Amniotic epithelial cell (primary cell): ENCODE measurements around the gene ATP5PD.
A peak's percentile ranks its signal among the peaks of the same experiment; 100 is the strongest.
"Not testable (repeated sequence)": the region's sequence is repeated elsewhere in the genome, so short reads cannot be mapped to it uniquely, and the experiment has no call there.

Experiments
- DNase-seq: peaks from one replicate; pipeline ENCODE4 v3.0.0-alpha.2; 2010; ENCODE audit warnings: low read depth

ATP5PD gene

DNA sequence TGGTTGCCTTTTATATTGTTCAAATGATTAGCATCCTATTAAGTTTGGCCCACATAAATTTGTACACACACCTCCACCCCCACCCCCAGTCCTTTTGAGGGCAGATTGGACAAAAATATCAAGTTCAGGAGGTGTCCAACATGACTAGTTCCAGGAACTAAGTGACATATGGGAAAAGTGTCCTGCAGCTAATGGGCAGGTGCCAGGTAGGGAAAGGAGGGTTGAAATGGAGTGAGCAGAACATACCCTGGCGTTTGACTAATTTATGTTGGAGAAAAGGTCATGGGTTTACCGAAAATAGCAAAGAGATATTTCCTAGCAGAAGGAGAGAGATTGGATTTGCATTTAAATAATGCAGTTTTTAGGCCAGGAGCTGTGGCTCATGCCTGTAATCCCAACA lies 5.2 kb upstream of the ATP5PD start:
- DNase-seq: no peak

DNA sequence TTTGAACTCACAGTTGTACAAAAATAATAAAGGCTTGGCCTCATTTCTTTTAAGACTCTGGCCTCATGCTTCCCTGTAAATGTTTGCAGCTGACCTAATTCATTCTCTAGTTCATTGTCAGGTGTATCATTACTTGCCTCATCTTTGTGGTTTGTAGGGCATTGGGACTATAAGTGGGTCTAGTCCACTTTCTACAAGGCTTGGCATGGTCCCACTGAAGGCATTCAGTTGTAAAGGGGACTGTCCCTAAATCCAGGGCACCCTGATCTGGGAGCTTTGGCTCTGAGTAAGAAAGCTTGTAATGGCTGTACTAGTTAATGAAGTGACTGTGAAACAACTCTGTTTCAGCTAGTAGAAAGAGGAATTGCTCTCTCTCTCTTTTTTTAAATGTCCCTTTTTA lies 2.9 kb upstream of the ATP5PD start:
- no peak for DNase-seq

DNA sequence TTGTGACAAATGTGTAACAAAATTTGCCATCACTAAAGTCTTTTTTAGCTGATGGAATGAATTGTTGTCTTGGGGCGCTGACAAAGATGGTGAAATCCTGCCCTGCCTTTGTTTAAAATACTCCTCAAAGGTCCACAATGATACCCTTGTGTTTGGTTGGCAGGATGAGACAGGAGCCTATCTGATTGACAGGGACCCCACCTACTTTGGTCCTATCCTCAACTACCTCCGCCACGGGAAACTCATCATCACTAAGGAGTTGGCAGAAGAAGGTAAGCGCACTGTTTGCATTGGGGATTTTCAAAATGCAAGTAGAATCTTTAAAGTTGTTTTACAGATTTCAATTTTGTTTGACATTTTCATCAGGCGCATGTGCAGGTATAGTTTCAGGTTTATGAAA lies 2.3 kb upstream of the ATP5PD start:
- DNase-seq: no peak

DNA sequence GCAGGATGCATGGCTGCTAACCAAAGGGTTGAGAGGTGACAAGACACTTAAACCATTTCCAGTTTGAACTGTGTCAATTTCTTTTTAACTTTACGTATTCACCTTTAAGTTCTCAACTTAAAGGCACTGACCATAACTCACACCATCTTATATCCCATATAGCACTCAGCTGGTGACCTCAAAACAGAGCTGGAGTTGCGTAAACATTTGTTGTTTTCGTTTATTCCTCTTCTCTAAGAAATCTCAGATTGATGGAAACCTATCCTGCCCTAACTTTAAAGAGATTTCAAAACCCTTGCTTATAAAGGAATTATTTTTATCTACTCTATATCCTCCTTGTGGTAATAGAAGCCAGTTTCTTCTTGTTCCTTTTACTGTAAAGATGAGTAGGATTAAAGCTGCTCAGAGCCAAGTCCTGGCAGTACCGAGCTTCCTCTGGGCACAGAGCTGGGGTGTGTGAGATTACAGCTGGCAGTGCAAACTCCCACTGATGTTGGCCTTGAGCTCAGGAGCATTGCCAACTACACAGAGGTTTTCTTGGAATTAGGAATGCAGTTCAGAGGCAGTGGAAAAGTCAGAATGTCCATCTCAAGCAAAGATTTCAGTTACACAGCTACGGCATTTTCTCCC lies 1.6 kb upstream of the ATP5PD start:
- peak; percentile 86 for DNase-seq

DNA sequence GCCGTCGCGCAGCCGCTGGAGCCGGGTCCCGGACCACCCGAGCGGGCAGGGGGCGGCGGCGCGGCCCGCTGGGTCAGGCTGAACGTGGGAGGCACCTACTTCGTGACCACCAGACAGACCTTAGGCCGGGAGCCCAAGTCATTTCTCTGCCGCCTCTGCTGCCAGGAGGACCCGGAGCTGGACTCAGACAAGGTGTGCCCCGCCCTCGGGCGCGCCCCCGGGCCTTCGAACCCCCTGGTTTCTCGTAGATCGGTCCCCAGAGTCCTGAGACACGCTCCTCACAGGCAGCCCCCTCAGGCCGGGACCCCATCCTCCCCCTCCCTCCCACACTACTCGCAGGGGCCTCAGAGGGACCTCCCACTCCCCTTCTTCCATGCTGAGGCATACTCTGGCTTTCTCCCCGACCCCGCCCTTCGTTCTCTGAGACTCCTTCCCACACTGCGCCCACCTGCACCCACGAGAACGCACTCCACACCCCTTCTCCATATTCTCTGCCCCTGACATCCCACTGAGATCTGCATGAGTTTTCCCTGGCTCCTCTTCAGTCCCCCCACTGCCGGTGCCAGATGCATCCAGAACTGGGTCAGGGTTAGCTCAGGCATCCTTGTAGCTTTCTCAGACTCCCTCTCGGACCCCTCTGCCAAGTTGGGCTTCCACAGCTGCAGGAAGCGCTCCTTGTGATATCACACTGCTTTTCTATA lies 779 bp upstream of the ATP5PD start:
- no peak for DNase-seq

DNA sequence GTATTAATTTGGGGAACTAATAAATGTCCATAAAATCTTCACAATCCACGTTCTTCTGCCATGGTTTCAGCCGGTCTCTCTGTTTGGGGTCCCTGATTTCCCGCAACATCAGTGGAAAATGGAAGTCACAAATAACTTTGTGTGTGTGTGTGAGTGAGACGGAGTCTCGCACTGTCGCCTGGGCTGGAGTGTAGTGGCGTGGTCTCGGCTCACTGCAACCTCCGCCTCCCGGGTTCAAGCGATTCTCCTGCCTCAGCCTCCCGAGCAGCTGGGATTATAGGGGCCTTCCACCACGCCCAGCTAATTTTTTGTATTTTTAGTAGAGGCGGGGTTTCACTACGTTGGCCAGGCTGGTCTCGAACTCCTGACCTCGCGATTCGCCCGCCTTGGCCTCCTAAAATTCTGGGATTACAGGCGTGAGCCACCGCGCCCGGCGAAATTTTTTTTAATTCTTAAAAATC lies 793 bp downstream of the ATP5PD start:
- DNase-seq: not testable (repeated sequence)

DNA sequence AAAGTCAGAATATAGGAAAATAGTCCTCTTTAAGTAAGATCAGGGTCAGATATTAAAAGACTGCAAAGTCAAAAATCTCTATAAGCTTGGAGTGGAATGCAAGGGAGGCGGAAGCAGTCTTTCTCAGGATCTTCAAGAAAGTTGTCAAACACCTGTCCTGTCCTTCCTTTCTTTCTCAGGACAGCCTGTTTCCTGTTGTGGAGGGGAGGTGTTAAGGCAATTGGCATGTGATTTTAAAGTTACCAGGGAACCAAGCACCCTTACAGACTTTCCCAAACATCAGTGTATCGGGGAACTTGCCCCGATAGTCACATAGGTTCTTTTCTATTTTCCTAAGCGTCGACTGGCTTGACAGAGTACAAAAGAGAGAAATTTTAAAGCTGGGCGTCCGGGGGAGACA lies 2.1 kb downstream of the ATP5PD start:
- DNase-seq: no peak

DNA sequence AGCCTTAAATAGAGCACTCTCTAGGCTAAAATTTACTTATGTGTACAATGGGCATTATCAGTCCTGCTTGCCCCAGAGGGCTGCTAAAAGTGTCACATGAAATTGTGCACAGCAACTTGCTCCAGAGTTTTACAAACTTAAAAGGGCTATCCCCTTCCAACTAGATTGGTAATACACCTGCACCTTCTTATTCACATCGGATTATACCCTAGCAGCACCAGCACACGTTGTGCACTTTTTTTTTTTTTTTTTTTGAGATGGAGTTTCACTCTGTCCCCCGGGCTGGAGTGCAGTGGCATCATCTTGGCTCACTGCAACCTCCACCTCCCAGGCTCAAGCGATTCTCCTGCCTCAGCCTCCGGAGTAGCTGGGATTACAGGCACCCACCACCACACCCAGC lies 3.0 kb downstream of the ATP5PD start:
- not testable (repeated sequence) for DNase-seq

DNA sequence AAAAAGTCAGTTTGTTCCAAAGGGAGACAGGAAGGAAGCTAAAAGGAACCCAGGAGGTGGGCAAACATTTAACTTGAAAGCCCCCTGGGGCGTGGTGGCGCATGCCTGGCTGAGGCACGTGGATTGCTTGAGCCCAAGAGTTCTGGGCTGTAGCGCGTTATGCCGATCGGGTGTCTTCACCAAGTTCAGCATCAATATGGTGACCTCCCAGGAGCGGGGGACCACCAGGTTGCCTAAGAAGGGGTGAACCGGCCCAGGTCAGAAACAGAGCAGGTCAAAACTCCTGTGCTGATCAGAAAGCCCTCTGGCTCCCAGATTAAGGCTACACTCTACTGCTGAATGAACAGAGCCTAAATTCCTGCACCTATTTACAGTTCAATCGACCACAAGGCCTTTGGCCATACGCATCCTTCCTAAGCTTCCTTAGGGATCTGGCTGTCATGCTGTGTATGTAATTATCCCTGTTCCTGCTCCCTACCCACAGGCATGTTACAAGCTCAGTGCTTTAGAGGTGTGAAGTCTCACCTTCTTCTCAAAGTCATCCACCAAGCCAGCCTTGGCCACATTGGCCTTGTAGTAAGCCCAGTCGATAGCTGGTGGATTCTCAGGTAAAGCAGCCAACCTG lies 5.0 kb downstream of the ATP5PD start:
- no peak for DNase-seq

DNA sequence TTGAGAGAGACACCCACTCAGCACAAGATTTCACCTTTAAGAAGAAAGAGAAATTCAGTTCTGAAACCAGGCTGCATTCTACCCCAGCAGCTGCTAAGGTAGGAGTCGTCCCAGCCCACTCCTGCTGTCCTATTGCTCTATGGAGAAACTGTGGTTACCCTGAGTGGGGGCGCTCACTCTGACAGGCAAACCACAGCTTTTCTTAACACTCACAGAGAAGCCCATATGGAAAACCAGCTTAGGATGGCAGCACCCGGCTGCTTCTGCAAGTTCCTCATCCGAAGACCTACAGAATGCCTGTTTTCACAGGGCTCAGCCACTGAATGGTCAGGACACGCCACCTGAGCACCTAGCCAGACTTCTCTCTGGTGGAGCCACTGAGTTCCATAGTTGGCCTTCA lies 7.5 kb downstream of the ATP5PD start:
- DNase-seq: no peak

DNA sequence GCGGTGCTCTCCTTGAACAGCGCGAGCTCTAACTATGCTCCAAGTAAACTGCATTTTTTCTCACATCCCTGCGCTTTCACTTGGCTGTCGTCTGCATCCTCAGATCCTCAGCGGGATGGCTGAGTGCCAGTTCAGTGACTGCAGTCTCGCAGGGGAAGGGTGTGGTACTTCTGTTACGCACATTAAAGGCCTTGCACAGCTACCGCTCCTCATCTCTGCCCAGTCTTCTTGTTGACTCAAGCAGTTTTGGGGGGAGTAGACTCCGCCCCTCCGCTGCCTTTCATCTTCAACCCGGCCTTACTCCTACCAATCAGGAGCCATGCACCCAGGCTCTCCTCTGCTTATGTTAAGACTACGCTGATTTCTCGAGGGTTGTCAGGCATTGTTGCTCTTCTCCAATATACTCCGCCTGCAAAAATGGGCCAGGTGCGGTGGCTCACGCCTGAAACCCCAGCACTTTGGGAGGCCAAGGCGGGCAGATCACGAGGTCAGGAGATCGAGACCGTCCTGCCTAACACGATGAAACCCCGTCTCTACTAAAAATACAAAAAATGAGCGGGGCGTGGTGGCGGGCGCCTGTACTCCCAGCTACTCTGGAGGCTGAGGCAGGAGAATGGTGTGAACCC lies 10.0 kb downstream of the ATP5PD start:
- peak; percentile 70 for DNase-seq

DNA sequence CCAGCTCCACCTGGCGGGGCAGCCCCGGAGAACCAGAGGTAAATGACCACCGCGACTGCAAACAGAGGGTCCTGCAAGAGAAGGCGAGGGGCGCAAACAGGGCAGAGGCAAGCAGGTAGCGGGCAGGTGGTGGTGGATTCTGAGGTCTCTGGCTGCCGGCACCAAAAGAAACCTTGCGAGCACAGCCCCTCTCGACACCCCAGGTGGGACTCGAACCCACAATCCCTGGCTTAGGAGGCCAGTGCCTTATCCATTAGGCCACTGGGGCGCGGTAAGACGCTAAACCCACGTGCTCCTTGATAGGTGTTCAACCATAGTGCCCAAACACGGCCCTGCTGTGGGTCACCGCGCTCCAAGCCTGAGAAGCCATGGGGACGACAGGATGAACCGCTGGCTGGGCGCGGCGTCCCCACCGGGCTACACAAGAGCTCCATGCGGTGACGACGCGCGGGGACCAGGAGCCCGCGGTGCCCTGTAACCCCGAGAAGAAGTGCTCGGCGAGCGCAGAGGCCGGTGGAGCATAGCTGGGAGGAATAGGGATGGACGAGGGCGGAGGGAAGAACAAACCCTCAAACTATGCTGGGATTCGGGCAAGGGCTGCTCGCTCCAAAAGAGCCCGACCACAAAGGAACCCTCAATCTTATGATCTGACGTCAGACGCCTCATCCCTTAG lies 12.4 kb downstream of the ATP5PD start:
- DNase-seq: peak; percentile 75

DNA sequence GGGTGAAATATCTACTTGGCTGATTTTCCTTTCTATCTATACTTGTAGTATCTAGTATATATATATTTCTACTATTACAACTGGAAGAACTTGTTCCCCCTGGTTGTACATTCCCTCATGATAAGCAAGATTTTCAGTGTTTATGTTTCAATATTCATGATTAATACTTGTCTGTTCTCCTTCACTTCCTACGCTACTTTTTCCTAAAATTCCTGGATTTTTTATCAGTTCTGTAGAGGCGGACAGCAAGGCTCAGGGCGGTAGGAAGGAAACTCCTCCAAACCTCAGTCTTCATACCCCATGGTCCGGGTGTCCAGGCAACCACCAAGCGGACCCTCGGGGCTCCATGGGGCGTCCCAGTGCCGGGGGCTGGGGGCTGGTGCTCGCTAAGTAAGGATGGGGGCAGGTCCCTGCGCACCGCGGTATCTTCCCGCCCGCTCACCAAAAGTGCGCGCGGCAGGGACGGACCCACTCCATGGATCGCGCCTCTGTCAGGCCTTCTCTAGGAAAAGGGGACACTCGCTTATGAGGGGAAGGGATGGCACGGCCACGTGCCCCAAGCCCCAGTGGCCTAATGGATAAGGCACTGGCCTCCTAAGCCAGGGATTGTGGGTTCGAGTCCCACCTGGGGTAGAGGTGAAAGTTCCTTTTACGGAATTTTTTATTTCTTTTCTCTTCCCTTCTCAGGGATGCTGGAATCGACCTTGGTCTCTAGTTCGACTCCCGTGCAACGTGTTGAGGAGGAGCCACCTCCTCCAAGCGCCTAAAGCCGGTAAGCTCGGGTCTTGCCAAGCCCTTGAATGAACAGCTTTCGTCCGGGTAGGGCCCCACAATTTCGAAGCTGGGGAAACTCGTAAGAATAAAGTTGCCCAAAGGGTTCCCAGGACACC lies 13.2 kb downstream of the ATP5PD start:
- DNase-seq: peak; percentile 82

DNA sequence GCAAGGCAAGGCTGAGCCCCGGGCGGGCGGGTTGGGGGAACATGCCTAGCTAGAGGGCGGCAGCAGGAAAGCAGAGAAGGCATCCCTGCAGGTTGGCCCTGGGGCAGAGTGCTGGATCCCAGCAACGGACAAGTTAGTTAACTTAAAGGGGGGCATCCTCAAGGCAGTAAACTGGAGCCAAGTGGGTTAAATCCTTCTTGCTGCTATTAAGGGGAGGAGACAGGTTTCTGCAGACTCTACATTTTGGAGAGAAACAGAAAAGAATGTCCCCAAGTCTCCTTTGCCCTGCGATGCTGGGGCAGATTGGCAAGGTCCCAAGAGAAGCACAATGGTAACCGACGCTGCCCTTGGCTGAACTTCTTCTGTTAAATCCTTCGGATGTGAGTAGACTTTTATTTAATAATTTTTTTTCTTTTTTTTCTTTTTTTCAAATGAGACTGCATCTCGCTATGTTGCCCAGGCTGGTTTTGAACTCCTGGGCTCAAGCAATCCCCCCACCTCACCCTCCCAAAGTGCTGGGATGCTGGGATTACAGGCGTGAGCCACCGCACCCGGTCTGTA lies 14.0 kb downstream of the ATP5PD start:
- DNase-seq: no peak

DNA sequence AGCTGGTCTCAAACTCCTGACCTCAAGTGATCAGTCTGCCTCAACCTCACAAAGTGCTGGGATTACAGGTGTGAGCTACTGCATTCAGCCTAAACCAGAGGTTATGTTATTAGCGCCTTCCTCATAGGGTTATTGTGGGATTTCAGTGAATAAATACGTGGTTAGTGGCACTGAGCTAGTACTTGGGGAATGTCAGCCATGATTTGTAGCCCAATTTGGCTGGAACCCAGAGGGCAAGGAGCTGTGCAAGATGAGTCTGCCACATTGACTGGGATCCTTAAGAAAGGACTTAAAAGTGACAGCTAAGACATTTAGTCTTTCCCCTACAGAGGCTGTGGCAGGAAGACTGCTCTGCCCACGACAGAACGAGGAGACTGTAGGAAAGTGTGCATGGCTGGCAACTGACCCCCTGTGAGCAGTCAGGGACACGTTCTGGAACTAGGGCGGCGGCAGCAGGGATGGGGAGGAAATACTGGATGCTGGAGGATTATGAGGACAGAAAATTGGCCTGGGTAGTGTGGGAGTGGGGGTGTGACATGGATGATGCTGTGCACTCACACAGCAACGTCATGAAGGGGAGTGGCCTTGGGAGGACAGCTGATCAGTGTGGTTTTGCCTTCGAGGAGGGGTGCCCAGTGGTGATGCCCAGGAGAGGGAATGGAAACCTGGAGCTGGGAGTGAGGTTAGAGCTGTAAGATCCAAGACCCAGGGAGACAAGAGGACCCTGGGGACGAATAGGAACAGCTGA lies 14.6 kb downstream of the ATP5PD start:
- DNase-seq: peak; percentile 85

DNA sequence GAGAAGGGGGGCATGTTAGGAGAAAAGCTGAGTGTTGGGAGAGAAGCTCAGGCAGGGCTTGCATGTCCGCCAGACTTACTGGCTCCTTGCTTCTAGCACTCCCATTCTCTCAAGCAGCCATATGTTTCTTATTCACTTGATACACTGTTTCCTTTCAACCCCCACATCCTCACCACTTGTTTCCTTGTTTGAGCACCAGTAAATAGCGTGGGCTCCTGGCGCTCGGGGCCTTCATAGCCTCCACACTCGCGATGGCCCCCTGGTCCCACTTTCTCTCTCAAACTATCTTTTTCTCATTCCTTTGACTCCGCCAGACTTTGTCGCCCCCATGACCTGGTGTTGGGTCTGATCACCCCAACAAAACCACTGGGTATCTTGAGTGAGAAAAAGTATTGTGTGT lies 16.6 kb downstream of the ATP5PD start:
- DNase-seq: no peak

DNA sequence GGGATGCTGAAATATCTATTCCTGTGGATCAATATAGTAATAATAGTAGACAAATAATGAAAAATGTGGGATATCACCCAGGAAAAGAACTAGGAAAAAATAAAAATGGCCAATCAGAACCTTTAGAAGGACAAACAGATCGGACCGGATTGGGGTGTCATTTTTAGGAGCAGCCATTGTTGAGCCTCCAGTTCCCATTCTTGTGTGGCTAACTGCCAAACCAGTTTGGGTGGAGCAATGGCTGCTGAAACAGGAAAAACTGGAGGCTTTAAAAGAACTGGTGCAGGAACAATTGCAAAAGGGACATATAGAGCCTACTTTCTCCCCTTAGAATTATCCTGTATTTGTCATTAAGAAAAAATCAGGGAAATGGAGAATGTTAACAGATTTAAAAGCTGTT lies 20.1 kb downstream of the ATP5PD start:
- not testable (repeated sequence) for DNase-seq

DNA sequence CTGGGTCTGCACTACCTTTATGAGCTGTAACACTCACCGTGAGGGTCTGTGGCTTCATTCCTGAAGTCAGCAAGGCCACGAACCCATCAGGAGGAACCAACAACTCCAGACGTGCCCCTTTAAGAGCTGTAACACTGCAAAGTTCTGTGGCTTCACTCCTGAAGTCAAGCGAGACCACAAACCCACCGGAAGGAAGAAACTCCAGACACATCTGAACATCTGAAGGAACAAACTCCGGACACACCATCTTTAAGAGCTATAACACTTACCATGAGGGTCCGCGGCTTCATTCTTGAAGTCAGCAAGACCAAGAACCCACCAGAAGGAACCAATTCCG lies 21.4 kb downstream of the ATP5PD start:
- DNase-seq: not testable (repeated sequence)

DNA sequence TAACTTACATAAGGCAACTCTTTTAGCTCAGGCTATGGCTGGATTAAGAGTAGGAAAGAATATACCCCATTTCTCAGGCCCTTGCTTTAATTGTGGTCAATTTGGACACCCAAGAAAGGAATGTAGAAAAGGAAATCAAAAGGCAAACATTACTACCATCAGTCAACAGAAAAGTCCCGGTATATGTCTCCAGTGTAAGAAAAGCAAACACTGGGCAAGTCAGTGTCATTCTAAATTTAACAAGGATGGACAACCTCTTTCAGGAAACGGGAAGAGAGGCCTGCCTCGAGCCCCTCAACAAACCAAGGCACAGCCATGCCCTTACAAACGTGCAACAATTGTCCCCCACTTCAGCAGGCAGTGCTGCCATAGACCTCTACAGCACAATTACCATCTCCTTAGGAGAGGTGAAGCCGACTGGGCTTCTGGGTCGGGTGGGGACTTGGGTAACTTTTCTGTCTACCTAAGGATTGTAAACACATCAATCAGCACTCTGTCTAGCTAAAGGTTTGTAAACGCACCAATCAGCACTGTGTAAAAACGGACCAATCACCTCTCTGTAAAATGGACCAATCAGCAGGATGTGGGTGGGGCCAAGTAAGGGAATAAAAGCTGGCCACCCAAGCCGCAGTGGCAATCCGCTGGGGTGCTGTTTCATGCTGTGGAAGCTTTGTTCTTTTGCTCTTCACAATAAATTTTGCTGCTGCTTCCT lies 21.9 kb downstream of the ATP5PD start:
- DNase-seq: no peak
